Measurements from ENCODE around the gene TTLL9. TPM values are rescaled to one million over a fixed set of nuclear protein-coding genes. Genes with fewer than 3 reads are reported as not detected.

The TTLL9 gene
- total RNA-seq, 4 donors from 2014 or later = 0.17 to 0.34 TPM; not detected in 2

DNA sequence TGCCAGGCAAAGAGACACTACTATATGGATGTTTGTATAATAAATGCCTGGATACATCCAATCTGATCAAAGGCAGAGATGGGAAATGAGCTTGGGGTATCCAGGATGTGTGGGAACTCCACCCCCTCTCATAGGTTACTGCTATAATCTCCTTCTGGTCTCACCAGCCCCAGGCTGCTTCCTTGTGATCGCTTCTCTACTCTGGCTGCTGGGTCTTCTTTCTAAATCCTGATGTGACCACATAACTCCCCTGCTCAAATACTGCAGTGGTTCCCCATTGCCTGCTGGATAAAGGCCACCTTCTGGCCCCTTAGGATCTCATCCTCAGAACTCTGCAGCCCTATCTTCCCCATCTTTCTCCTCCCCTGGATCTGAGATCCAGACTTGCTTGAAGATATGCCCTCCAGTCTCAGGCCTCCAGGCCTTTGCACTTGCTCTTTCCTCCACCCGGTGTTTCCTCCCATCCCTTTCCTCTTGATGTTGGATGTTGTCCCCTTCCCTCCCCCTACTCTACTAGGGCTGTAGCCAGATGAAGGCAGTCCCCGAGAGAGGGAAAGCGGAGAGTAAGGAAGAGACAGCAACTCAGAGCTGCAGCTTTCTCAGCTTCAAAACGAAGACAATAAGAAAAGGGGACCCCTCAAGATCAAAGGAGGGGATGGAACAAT, 96.7 kb downstream of the TTLL9 start:
- H3K4me1 ChIP-seq = peaks cover 0 to 12% (median 6%) of the 10 kb centered on the region in 4 donors
- no peak overlapping the region for H3K4me3 ChIP-seq
- 7% methylated on average over 5 of the region's 5 CpGs for WGBS
- no peak overlapping the region for H3K27ac ChIP-seq (replicated peaks in 1 of 4)
- no peak for TF ChIP-seq POLR2AphosphoS5 (IDR thresholded peaks at IDR 0.05)
- DNase-seq (ENCODE audit: extremely low spot score) = no peak
- no peaks in the 10 kb centered on the region for H3K9me3 ChIP-seq
- H3K36me3 ChIP-seq = no peaks in the 10 kb centered on the region
- intact Hi-C loops (cut with DNase I) = no loop called here
- peaks cover 0 to 86% (median 20%) of the 10 kb centered on the region in 4 donors for H3K27me3 ChIP-seq

DNA sequence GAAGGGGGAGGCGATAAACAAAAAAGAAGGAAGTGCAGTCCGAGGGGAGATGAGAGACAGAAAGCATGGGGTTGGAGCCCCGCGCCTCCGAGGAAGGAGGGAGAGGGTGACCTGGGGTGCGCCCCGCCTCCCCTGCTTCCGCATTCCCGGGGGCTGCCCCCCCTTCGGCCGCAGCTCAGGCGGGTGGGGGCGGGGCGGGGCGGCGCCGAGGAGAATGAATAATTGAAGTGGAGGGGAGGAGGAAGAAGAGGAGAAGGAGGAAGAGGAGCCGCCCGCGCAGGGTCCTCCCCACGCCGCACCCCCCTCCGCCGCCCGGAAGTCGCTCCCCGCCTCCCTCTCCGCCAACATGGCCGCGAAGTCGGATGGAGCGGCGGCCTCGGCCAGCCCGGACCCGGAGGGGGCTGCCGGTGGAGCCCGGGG, 97.4 kb downstream of the TTLL9 start, which contains the start of gene XKR7:
XKR7 (plus strand) TSS at position 322 of the 420 bp plus-strand sequence; CDS start at position 347, 25 bp downstream.
- DNase-seq (ENCODE audit: extremely low spot score) = no peak
- peaks cover 0 to 83% (median 20%) of the 10 kb centered on the region in 4 donors for H3K27me3 ChIP-seq
- no peaks in the 10 kb centered on the region for H3K36me3 ChIP-seq
- TF ChIP-seq POLR2A (IDR thresholded peaks at IDR 0.05; ENCODE audit: low read depth) = no peak
- TF ChIP-seq EP300 (IDR thresholded peaks at IDR 0.05) = no peak
- TF ChIP-seq, protein P1, sequence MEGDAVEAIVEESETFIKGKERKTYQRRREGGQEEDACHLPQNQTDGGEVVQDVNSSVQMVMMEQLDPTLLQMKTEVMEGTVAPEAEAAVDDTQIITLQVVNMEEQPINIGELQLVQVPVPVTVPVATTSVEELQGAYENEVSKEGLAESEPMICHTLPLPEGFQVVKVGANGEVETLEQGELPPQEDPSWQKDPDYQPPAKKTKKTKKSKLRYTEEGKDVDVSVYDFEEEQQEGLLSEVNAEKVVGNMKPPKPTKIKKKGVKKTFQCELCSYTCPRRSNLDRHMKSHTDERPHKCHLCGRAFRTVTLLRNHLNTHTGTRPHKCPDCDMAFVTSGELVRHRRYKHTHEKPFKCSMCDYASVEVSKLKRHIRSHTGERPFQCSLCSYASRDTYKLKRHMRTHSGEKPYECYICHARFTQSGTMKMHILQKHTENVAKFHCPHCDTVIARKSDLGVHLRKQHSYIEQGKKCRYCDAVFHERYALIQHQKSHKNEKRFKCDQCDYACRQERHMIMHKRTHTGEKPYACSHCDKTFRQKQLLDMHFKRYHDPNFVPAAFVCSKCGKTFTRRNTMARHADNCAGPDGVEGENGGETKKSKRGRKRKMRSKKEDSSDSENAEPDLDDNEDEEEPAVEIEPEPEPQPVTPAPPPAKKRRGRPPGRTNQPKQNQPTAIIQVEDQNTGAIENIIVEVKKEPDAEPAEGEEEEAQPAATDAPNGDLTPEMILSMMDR (IDR thresholded peaks at IDR 0.05) = no peak
- no peak for TF ChIP-seq POLR2AphosphoS5 (IDR thresholded peaks at IDR 0.05)
- H3K4me3 ChIP-seq = peak within 1 kb of the TSS in 3 of 4 donors; percentile 24 to 32 (median 27)
- intact Hi-C loops (cut with DNase I) = no loop called here
- H3K4me1 ChIP-seq = peaks cover 0 to 12% (median 6%) of the 10 kb centered on the region in 4 donors
- no peak within 1 kb of the TSS for H3K27ac ChIP-seq (replicated peaks in 1 of 4)
- 2% methylated on average over 27 of the region's 38 CpGs for WGBS
- no peaks in the 10 kb centered on the region for H3K9me3 ChIP-seq

DNA sequence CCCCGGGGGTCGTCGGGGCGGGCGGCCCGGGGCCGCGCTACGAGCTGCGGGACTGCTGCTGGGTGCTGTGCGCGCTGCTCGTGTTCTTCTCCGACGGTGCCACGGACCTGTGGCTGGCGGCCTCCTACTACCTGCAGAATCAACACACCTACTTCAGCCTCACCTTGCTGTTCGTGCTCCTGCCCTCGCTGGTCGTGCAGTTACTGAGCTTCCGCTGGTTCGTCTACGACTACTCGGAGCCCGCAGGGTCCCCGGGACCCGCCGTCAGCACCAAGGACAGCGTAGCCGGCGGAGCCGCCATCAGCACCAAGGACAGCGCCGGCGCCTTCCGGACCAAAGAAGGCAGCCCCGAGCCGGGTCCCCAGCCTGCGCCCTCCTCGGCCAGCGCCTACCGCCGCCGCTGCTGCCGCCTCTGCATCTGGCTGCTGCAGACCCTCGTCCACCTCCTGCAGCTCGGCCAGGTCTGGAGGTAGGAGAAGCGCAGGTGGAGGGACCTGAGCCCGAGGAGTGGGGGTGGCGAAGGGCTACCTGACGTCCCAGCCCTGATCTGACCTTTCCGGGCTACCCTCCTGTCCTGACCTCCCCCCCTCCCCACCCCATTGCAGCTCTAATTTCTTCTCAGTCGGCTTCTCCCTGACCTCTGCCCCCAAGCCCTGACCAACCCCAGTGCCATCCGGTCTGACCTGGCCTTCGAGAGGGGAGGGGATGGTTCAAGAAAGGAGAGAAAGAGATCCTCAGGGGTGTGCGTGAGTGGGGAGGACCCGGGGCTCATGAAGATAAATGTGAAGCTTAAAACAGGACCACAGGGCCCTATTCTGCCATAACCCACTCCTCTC, 98.1 kb downstream of the TTLL9 start:
- Histone ChIP-seq H3K4me1 (peaks cover 0 to 12% (median 6%) of the 10 kb centered on the region in 4 donors), H3K27me3 (peaks cover 0 to 80% (median 20%) of the 10 kb centered on the region in 4 donors), H3K36me3 (no peaks in the 10 kb centered on the region), H3K4me3 (peak overlapping the region in 1 of 4 donors; percentile 32), H3K27ac (replicated peaks in 1 of 4) (no peak overlapping the region), H3K9me3 (no peaks in the 10 kb centered on the region)
- intact Hi-C loops (cut with DNase I) = no loop called here
- DNase-seq (ENCODE audit: extremely low spot score) = no peak
- 15% methylated on average over 4 of the region's 57 CpGs for WGBS
- TF ChIP-seq POLR2AphosphoS5 (IDR thresholded peaks at IDR 0.05) (peak in 1 of 2 donors; percentile 58), POLR2A (IDR thresholded peaks at IDR 0.05; ENCODE audit: low read depth) (no peak)

DNA sequence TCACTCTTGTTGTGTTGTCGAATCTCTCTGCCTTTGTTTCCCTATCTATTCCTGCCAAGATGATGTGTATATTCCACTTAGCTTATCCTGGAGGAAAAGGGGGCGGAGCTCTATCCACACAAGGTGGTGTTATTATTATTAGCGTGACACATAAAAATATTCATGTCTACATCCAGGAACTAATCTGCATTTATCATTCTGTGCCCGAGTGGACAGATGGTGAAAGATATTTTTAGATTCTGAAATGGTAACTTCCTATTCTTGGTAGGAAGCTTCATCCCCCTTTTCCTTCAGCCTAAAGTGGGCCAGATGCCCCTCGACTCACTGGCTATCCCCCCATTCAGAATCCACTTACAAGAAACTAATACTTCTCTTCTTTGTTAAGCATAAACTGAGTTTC, 99.6 kb downstream of the TTLL9 start:
- TF ChIP-seq EP300 (IDR thresholded peaks at IDR 0.05) (no peak), POLR2A (IDR thresholded peaks at IDR 0.05; ENCODE audit: low read depth) (no peak), POLR2AphosphoS5 (IDR thresholded peaks at IDR 0.05) (no peak)
- TF ChIP-seq, protein P1 (IDR thresholded peaks at IDR 0.05) = no peak
- WGBS = 64% methylated on average over 5 of the region's 5 CpGs
- no peaks in the 10 kb centered on the region for H3K9me3 ChIP-seq
- peaks cover 0 to 78% (median 22%) of the 10 kb centered on the region in 4 donors for H3K27me3 ChIP-seq
- peaks cover 0 to 12% (median 6%) of the 10 kb centered on the region in 4 donors for H3K4me1 ChIP-seq
- no peak overlapping the region for H3K27ac ChIP-seq (replicated peaks in 1 of 4)
- intact Hi-C loops (cut with DNase I) = no loop called here
- H3K36me3 ChIP-seq = no peaks in the 10 kb centered on the region
- DNase-seq (ENCODE audit: extremely low spot score) = no peak
- H3K4me3 ChIP-seq = no peak overlapping the region

DNA sequence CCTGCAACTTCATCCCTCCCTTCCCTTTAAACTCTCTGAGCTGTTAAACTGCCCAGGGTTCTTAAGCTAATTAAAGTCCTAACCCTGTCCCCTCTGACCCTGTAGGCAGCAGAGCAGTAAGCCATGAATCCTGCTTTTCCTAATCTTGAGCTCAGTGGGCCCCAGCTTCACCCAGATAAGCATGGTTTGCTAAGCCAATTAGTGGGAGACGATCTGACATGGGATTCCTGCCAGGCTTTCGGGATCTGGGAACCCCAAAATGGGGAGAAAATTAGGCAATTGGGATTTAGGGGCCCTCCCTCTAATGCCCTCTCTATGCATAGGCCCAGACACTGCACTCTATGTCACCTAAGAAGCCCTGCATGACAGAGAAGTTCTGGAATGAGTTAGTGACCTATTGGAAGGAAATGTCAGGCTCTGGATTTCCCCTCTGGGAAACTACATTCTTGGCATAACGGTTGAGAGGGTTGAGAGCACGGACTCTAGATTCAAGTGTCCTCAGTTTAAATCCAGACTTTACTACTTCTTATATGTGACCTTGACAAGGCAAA, 102.1 kb downstream of the TTLL9 start:
- no peaks in the 10 kb centered on the region for H3K9me3 ChIP-seq
- H3K4me1 ChIP-seq = peaks cover 0 to 10% (median 6%) of the 10 kb centered on the region in 4 donors
- DNase-seq (ENCODE audit: extremely low spot score) = no peak
- peaks cover 0 to 64% (median 6%) of the 10 kb centered on the region in 4 donors for H3K27me3 ChIP-seq
- intact Hi-C loops (cut with DNase I) = no loop called here
- TF ChIP-seq POLR2A (IDR thresholded peaks at IDR 0.05; ENCODE audit: low read depth) (no peak), POLR2AphosphoS5 (IDR thresholded peaks at IDR 0.05) (no peak), EP300 (IDR thresholded peaks at IDR 0.05) (no peak)
- TF ChIP-seq, protein P1 (IDR thresholded peaks at IDR 0.05) = no peak
- no peak overlapping the region for H3K4me3 ChIP-seq
- WGBS = 48% methylated on average over 4 of the region's 4 CpGs
- H3K36me3 ChIP-seq = no peaks in the 10 kb centered on the region
- no peak overlapping the region for H3K27ac ChIP-seq (replicated peaks in 1 of 4)
